EL (cell line): ENCODE measurements around the gene CAPZB.

Experiments
- DNase-seq: peaks from one replicate; pipeline ENCODE4 v3.0.0-alpha.2; 2016

The CAPZB gene

GRCh38 chr1:19426294-19427086 lies 58.8 kb downstream of the CAPZB start:
- DNase-seq = no peak

DNA sequence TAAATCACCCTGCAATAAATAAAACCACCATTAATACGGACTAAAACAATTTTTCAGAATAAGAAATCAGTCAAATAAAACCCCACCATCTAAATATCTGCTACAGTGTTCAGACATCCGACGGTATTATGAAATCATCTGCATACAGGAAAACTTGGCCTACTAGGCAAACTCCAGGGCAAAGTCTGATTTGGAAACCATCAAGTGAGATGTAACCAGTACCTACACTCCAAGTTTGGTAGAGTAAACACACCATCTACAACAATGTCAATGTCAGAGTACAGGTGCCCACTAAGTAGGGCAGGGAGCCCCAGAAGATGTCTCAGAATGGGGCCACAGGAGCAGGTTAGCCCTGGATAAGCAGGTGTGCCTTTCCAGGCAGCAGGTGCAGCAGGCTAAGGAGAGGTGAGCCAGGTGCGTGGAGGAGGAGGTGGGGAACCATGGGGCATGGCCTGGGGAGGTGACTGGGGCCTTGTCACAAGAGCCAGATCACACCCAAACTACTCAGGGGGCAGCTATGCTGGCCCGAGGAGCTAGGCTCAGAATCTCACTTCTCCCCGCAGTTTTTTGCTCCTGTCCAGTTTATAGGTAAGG lies 59.6 kb downstream of the CAPZB start:
- no peak for DNase-seq

GRCh38 chr1:19424651-19425570 lies 60.4 kb downstream of the CAPZB start:
- no peak for DNase-seq

DNA sequence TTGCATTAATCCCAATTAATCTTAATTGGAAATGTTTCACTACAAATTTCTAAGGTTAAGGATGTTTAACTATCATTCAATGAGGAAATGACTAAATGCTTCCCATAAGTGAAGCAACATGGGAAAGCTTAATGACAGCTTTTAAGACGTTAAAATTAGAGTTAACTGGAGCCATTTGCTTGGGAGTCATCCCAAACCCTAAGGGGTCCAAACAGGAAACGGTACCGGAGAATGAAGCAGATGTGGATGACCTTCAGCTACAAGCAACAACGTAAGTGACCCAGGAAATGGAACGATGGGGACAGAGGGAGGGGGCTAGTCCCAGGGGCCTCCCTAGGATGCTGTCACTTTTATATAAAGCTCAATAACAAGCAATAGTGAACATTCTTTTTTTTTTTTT lies 62.2 kb downstream of the CAPZB start:
- DNase-seq = peak; percentile 41

- no peak for DNase-seq
These were observed 64.0 kb downstream of the CAPZB start for GRCh38 chr1:19421365-19421764.

DNA sequence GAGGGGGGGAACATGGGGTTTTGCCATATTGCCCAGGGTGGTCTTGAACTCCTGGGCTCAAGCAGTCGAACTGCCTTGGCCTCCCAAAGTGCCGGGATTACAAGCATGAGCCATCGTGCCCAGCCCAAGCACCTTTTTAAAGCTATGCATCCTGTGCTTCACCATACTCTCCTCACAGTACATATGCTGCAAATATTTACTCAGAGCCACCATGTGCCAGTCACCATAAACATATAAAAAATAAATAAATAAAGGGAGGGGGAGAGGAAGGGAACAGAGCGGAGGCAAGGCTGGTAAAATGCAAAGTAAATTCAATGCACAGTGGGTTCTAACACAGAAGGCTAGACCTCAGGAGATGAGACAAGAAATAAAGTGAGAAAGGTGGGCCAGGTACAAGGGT lies 64.7 kb downstream of the CAPZB start:
- no peak for DNase-seq

GRCh38 chr1:19419691-19420090 lies 65.6 kb downstream of the CAPZB start:
- no peak for DNase-seq

- DNase-seq = peak; percentile 62
These were observed 66.8 kb downstream of the CAPZB start for GRCh38 chr1:19418503-19418971.

GRCh38 chr1:19416921-19417470 lies 68.3 kb downstream of the CAPZB start:
- DNase-seq = no peak

DNA sequence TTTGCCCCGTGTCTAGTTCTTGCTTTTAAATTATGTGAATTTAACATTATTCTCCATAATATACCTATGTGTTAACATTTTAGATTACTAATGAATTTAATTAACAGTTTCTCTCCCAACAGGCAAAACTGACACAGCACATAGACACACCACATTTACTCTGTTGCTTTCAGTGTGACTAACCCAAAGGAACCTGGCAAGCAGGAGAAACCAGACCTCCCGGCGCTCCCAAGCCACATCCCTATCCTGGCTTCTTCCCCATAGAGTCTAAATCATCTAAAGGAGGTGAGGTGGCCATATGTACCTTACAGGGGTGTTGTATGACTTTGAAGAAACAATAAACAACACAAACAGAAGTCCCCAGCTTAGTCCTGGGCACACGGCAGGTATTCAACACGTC lies 69.2 kb downstream of the CAPZB start:
- no peak for DNase-seq

GRCh38 chr1:19414515-19415121 lies 70.7 kb downstream of the CAPZB start:
- no peak for DNase-seq

- no peak for DNase-seq
These were observed 71.3 kb downstream of the CAPZB start for GRCh38 chr1:19413999-19414398.

- no peak for DNase-seq
These were observed 72.7 kb downstream of the CAPZB start for GRCh38 chr1:19412654-19413053.

DNA sequence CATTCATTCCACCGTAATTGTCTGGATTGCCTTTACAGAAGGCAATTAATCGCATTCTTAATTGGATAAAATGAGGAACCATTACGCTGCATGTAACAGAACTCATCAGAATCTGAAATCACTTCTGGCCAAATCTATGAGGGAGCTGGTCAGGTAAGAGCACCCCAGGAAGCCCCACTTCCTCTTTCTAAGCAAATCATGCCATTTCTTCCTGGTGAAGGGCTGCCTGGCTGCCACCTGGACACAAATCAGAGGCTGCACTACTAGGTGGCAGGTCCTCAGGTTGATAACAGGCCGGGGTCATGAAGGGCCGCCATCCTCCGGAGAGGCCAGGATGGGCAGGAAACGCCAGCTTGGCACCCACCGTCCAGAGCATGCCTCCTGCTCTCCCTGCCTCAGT lies 73.7 kb downstream of the CAPZB start:
- no peak for DNase-seq

DNA sequence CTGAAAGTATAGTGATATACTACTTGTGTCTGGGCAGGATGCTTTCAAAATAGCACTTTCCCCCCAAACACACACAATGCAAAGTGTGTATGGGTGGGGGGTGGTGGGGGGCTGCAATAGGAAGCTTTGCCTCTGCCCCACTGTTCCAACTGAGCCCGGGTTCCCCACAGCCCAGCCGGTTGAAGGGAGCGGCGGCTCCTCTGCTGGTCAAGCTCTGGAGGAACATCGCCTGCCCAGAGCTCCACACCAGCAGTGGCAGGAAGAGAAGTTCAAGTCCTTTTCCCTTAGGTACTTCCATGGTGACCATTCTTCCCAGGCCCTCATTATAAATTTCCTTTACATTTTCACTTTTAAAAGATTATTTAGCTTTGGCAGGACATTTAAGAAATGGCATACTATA lies 74.9 kb downstream of the CAPZB start:
- DNase-seq = no peak

DNA sequence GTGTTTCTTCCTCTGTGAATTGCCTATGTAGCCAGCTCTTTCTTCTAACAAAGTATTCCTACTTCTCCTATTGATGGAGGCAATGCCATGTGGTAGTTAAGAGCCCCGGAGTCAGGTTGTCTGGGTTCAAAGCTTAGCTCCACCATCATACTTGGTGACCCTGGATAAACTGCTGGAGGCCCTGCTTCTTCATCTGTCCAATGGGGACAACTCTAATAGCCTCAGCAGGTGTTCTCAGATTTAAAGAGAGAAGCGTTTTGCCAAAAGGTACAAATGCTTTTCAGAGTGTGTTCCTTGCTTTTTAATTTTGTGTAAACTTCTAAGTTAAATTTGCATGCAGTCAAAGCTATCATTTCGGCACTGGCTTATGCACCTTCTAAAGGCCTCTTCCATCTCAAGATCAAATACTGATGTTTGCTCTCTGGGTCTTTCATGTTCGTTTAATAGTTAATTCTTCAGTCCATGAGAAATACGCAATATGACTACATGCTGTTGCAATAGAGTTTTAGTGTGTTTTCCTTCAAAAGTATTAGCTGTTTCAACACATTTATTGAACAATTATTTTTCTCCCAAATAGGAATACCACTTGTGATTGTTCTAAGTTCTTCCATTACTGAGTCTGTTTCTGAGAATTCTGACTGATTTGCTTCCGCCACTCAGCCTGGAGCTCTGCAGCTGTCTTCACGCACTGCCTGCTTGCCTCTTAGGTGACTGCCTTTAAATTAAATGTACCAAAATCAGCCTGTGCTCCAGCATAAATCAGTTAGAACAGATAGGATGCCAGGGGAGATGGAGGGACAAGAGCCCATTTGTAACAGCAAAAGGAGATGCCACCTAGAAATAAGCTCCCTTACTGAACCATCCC lies 75.6 kb downstream of the CAPZB start:
- DNase-seq = no peak

GRCh38 chr1:19407494-19408096 lies 77.7 kb downstream of the CAPZB start:
- no peak for DNase-seq

DNA sequence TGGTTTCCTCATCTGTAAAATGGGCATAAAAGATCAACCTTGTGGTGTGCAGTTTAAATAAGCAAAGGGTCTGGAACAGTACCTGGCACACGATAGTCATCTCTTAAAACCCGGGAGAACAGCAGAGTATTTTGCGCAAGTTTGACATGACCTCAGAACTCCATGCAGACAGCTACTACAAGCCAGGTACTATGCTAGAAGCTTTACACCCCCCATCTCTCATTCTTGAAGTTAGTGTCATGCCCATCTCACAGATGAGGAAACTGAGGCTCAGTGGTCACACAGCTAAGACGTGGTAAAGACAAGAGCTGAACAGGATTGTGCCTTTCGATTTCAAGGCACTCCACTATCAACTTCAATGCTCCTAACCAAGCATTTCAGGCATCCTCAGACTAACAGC lies 78.7 kb downstream of the CAPZB start:
- DNase-seq = no peak

GRCh38 chr1:19405761-19406487 lies 79.4 kb downstream of the CAPZB start:
- DNase-seq = no peak

DNA sequence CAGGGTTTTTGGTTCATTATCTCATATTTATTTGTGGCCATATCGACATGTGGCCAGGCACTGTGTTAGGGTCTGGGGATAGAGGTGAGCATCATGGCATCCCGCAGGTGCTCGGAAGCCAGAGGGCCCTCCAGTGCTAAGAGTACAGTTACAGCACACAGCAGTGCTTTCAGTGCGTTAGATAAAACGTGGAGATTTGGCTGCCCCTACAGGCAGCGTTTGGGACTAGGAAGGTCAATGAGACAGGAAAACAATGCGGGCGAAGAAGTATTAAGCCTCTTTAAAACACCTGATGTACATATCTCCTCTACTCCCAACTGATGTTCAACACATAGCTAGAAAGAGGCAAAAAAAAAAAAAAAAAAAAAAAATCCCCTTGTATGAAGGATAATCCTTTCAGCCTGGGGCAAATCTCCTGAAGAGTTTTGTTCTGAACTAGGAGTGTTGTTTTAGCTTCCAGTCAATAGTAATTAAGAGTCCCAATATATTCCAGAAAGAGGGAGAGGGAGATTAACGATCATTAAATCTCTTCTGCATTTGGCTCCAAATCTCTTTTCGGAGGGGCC lies 80.1 kb downstream of the CAPZB start:
- DNase-seq = no peak
